HL-60/S4 treated with retinoic acid at 250 ng/mL for 4 days and 3 days (cell line): ENCODE results near the gene KRT78.

Experiments
- in situ Hi-C: fragments of 300-500 bp; cut with MboI; formaldehyde crosslinking; loops from 2 replicates; pipeline ENCODE4 v1.7.0; 2022; ENCODE audit warnings: low sequenced_read_pairs

KRT78 gene

DNA sequence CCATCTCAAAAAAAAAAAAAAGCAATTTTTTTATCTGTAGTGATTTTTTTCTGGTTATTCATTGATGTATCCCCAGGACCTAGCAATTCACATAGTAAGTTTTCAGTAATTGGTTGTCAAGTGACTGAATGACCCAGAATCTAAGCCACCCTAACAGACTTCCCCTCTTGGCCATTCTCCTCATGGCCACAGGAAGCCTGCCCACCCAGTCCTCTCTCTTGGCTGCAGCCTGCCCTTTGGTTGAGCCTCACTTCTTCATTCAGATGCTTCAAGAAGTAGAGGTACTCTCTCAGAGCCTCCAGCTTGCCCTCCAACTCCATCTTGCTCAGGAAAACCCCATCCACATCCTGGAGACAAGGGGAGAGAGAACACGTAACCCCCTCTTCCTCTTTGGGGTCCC is 2.8 kb downstream of the KRT78 start:
- in situ Hi-C loops, result no loop called here

DNA sequence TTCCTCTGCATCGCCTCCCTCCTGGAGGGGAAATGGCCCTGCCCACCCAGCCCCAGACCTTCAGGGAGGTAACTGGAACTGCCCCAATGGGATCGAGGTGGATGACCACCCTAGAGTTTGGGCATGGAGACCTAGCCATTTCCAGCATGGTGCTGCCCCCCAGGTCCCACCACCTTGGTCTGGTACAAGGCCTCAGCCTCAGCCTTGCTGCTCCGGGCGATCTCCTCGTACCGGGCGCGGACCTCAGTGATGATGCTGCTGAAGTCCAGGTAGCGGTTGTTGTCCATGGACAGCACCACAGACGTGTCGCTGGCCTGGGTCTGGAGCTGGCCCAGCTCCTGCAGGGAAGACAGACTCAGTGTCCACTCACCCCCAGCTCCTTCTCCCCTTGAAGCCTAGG is 4.4 kb downstream of the KRT78 start:
- in situ Hi-C loops, result no loop called here

DNA sequence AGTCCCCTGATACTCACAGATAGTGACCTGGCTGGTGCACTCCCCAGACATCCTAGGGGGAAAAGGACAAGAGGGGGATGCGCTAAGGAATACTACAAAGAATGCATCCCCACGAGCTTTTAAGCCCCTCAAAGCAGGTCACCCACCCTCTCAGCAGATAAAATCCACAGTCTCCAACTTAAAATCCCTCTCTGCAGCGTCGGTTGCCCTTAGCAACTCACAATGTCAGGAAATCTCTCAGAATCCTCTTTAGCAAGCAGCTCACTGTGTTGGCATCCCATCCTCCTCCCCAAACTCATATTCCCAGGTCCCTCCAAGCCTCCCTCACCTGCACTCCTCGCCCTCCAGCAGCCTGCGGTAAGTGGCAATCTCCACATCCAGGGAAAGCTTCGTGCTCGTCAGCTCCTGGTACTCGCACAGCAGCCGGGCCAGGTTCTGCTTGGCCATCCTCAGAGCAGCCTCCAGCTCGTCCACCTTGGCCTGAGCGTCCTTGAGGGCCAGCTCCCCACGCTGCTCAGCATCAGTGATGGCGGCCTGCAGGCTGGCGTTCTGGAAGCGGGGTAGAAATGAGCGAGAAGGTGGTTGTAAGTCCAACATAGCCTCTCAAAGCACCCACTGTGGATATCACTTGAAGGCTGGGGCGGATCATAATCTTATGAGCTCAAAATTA is 9.2 kb downstream of the KRT78 start:
- in situ Hi-C loops, result no loop called here

DNA sequence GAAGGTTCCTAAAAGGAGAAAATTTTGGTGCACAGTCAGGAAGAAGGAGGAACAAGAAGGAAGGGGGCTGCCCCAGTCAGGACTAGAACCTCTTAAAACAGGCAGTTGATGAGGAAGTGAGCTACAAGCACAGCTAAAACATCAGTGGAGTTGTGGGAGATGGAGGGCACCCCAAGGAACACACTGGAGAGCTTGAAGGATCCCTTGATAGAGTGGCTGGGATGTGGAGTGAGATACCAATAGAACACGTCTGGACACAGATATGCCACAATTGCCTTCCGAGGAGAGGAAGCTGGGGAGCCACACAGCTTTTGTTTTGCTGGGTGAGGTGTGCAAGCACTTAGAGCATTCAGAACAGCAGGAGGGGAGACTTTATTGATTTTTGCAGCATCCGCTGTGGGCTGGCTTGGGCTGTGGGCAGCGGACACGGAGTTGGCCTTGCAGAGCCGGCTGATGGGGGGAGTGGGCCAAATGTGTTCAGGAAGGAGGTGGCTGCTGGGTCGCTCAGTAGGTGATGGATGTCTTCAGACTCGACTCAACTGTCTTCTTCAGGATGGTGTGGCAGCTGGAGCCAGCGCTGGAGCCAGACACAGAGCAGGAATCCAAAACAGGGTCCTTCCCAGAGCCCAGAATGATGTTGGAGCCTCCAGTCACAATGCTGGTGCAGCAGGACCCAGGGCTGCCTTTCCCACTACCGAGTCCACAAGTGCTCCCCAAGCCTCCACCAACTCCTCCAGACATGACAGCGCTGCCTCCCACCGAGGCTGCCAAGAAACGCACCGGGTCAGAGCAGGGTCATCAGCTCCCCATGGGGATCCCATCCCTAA is 10.0 kb downstream of the KRT78 start:
- in situ Hi-C loops, result no loop called here

DNA sequence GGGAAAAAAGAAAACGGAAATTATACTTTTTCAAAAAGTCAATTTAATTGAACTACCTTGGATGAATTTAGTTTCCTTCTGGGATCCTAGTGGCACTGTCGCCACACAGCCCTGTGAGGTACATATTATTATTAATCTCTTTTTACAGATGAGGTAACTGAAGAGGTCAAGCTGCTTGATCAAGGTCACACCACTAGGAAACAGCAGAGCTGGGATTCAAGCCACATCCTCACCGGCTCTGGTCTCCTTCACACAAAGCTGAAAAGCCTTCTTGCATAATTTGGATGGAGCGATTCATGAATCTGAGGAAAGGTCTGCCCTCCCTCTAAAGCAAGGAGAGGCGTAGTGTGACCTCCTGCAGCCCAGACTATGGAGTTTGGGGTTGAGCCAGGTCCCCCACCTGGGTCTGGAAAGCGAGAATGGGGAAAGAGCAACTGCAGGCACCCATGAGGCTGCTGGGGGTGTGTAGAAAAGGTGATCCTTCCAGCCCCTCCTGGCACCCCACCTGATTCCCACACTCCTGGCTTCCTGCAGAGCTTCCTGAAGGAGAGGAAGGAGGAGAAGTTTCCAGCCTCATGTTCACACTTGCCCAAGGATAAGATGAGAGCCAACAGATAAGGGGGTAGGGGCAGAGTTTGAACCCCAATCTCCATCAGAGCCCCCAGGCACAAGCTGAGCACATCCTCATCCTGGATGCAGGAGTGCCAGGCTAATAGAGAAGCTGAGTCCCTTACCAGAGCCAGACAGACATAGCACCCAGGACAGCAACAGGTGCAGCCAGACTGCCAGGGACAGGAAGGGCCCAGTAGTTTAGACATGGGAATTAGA is 10.8 kb downstream of the KRT78 start:
- in situ Hi-C loops, result no loop called here

DNA sequence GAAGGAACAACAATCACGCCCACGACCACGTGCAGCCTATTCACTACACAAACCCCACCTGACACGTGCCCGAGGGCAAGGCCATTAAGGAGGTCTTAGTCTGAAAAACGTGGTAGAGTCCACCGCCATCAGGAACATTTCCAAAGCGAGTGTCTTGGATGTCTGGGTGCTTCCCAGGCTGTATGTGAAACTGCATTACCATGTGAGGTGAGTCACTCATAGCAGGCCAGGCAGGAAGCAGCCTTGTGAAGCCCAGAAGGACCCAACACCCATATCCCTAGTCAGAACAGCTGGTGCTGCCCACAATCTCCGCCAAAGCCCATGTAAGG is 11.4 kb downstream of the KRT78 start:
- in situ Hi-C loops, result no loop called here

DNA sequence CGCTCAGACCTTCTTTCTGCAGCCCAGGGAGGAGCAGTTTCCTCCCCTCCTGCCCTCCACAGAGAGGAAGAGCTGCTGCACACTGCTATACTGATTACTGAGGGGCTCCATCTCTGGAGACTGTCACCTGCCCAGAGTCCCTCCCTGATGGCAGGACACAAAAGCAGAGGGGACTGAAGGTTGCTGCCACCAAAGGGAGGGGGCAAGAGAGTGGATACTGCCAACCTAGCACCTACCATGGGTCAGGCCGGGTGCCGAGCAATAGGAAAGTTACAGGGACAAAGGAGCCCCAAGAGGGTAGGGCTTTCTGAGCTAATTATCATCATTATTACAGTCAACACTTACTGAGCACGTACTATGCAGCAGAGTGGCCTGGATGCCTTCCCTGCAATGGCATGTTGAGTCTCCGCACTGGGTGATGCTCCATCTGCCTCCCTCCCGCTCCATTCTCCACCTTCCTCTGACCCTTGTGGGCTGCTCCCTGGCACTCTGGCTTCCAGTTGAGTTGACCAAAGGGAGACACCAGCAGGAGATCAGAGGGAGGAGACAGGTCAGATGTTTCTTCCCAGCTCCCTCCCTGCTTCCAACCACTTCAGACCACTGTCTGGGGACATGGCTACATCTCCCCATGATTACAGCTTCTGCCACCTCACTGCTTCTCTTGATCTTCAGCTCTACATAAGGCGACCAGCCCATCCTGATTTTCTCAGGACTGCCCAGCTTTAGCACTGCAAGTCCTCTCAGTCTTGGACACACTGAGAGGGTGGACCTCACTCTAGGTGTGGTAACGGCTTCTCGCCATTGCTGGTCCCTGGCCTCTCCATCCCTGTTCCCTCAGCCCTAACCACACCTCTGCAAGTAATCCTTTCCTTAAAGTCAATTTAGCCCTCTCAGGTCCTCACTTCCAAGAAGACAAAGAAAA is 12.0 kb downstream of the KRT78 start:
- in situ Hi-C loops, result no loop called here

DNA sequence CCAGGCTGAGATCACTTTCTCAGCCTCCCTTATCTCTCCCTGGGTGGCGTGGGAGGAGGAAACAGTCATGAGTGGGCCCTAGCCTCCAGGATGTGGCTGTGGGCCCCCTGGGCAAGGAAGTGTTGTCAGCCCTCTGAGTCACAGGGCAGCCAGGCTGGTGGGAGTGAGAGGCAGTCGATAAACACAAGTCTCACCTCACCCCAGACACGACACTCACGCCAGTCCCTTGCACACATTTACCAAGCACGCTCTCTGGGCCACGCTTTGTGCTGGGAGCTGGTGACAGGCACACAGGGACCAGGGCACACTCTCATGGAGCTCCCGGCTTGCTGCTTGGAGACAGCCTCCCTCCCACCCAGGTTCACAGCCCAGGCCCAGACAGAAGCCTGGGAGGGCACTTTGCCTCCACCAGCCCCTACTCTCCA is 12.7 kb downstream of the KRT78 start:
- in situ Hi-C loops, result no loop called here

DNA sequence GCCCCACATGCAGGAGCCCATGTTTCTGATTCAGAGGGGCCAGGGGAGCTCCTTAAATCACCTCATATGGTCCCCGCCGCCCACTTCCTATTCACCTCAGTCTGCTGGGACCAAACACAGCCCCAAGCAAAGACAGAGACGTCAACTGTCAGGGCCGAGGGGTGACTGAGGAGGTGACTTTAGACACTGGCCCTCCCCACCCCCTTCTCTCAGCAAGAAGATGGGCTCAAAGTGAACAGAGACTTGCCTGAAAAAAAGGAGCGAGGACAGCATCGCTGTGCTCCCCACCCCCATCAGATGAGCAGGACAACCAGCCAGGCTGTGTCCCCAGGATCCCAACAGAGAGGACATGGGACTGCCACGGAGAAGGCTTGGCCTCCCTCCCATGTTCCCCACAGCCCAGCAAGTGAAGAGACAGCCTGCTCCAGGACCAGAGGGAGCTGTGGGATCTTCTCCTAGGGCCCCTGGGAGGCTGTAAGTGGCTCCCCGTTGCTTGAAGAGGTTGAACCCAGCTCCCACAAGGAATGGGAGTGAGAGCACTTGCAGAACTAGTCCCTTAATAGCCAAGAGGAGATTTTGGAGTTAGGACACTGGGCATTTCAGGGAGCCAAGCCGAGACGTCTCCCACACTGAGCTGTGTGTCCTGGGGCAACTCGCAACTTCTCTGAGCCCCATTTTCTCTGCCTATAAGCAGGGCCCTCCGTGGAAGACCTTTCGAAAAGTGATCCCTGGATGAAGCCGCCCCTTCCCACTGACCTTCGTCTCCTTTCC is 13.3 kb downstream of the KRT78 start:
- in situ Hi-C loops, result no loop called here

DNA sequence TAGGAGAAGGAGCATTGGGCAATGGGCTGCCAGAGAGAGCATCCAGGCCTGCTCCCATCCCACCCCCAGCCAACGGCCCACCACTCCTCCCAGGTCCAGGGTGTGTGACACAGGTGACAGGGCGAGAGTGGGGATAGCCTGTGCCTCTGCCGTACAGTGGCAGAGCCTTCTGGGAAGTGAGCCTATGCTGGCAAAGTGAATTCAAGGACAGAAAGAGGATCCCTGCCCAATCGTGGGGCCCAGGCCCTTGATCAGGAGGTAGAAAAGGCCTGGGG is 14.1 kb downstream of the KRT78 start:
- in situ Hi-C loops, result no loop called here

DNA sequence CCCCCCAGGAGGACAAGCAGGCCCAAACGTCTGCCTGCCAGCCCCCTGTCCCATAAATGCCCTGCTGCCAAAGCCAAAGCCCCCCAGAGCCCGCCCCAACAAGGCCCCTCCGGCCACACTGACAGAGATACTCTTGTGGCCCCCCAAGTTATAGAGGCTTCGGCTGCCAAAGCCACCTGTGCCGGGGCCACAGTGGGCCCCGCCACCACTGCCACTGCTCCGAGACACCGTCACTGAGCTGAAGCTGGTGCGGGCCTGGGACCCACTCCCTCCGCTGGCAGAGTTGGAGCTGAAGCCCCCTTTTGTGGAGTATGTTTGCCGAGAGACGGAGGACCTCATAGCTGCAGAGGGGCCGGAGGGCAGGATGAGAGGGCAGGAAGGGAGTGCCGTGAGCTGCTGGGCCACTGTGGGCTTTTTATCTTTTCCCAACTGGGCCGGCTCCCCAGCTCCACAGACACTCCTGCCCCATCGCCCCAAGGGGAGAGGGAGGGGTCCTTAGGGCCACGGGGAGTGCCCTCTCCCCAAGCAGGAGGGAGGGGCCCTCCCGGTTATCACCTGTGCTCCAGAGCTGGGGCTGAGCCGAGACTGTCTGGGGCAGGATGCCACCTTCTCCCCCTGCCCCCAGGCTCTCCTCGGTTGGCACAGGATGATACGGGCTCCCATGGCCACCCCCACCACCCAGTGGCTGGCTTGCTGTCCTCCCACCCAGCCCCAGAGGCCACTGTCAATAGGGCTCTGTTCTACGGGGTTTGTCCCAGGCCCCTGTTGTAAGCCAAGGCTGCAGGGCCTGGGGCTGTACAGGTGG is 14.7 kb downstream of the KRT78 start, which contains the start of gene KRT79:
TSS of gene KRT79 (minus strand) at position 390 of the 805 bp plus-strand sequence. CDS start at position 339, 51 bp downstream.
- in situ Hi-C loops, result no loop called here

DNA sequence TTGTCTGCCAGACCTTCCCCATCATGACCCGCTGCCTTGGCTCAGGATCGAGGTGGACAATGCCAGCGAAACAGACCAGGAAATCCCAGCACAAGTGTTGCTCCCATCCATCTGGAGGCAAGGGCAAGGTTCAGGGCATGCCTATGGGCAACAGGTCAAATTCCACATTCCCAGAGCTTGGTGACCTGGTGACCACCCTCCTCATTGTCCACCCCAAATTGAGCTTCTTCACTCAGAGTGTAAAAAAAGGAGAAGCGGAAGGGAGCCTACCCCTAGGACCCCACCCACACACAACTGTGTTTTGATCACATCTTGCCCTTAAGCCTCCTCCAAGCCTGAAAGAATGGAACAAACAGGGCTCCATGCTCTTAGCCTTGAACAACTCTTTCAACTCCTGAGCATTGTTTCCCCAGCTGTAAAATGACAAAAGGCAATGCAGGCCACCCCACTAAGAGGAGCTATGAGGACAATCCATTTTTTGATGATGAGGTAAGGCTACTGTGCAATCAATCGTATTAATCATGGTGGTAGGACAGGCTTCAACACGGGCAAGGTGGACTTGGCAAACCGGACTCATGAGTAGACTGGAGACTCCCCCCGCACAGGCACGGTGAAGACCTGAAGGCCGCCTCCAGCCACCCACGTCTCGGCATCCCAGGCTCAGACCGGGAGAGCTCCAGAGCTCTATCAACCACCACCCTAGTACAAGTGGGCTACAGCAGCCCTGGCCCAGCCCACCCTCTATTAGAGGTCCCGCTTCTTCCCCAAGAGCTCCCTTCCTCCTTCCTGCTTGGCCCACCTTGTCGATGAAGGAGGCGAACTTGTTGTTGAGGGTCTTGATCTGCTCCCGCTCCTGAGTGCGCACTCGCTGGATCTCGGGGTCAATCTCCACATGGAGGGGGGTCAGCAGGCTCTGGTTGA is 15.5 kb downstream of the KRT78 start:
- in situ Hi-C loops, result no loop called here

DNA sequence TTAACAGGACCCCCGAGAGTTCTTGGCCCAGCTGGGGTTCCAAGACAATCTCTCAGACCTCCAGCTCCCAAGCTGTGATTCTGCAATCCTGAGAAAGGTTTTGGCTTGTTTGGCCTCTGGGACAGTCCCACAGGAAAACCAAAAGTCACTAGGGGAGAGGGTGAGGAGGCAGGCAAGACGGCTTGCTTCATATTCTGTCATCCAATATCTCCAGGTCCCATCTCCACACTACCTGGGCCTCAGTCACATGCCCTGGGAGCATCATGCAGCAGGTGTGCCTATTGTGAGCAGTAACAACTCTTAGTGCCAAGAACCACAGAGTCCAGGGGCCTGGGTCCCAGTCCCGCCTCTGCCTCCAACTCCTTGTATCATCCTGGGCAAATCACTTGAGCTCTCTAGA is 16.3 kb downstream of the KRT78 start:
- in situ Hi-C loops, result no loop called here

DNA sequence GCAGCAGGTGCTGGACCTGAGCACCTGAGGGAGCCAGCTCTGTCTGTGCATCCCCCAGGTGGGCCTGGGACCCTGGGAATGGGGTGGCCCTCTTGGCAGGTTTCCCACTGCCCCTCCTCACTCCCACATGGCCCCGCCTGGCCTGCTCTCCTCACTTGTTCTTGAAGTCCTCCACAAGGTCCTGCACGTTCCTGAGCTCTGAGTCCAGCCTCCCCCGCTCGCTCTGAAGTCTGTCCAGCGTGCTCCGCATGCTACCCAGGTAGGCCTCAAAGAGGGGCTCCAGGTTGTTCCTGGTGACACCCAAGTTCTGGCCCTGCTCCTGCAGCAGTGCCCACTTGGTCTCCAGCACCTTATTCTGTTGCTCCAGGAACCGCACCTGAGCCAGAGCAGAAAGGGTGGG is 17.5 kb downstream of the KRT78 start:
- in situ Hi-C loops, result no loop called here

DNA sequence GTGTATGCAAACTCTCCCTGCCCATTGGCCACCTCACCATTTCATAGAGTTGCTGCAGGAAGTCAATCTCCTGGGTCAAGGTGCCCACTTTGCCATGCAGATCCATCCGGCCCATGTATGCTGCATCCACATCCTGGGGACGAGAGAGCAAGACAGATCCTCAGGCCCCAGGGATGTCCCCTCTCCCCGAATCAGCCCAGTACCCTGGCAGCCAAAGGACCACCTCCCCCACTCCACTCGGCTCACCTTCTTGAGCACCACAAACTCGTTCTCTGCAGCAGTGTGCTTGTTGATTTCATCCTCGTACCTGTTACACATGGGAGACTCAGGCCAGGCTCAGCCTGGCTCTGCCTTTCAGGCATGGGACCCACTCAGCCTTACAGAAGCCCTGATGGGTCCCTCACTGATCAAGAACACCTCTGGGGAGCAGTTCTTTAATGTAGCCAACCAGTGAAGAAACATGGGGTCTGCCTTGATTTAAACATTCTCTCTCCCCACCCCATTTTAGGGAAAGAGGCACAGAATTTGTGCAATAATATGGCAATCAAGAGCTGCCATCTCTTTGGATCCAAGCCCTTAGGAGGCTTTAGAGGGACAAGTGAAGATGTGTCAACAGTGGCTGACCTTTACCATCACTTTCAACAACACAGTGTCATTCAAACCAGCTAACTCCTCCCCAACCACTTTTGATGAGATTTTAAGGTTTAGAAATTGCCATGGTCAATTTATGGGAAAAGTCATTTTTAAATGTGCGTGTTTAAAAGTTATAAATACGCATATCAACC is 18.6 kb downstream of the KRT78 start:
- in situ Hi-C loops, result no loop called here

DNA sequence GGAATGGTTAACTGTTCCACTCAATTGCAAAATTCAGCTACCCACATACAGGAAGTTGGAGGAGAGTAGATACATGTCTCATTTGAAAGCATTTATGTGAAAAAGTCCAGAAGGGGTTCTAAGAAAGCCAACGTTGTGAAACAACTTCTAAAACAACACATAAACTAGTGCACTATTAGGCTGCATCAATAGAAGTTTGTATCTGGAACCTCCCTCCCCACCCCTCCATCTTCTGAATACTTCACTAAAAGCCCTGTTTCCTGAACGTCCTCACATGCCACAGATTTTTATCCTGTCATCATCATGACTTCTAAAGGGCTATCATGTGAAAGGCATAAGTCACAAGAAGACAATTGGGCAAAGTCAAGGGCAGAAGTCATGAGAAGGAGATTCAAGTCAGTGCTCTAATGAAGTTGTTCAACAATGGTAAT is 20.2 kb downstream of the KRT78 start:
- in situ Hi-C loops, result no loop called here

DNA sequence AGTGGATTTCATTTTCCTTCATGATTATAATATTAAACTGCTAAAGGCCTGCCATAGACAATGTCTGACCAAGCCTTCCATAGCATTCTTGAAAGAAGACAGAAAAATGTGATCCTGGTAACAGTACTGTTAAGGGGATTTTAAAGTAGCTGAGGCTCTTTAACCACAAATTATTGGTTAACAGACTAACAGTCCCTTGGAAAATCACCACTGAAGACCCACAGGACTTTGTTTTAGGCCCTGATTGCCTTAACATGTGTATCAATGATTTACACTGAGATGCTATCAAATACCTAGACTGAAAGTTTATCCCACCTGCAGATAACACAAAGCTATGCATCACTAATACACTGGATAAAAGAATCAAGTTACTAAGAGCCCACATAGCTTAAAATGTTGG is 20.6 kb downstream of the KRT78 start:
- in situ Hi-C loops, result no loop called here
